Mucosa of descending colon (tissue), 3 donors: ENCODE results near the gene UIMC1. TPM values are rescaled to one million over a fixed set of nuclear protein-coding genes. Genes with fewer than 3 reads are reported as not detected.
"Not testable (repeated sequence)": the region's sequence is repeated elsewhere in the genome, so short reads cannot be mapped to it uniquely, and the experiment has no call there.

Source experiments
- ATAC-seq: fragments of 200-7000 bp; cut with Tn5 transposase; one replicate; pipeline ENCODE4 v1.9.1; 2020; ENCODE audit warnings: mild to moderate bottlenecking, moderate library complexity
- DNase-seq, 3 donors: peaks; one replicate each; pipeline ENCODE4 v3.0.0-alpha.2; 2020
- H3K36me3 ChIP-seq: fragments of 200-600 bp; one replicate; pipeline ENCODE4 v1.8.0; 2021; ENCODE audit warnings: low read depth, mild to moderate bottlenecking
- H3K4me1 ChIP-seq: fragments of 200-600 bp; one replicate; pipeline ENCODE4 v1.8.0; 2021; ENCODE audit warnings: low read depth, mild to moderate bottlenecking
- H3K4me3 ChIP-seq: fragments of 200-600 bp; one replicate; pipeline ENCODE4 v1.8.0; 2021; ENCODE audit warnings: mild to moderate bottlenecking
- H3K9me3 ChIP-seq: fragments of 200-600 bp; one replicate; pipeline ENCODE4 v1.8.0; 2021; ENCODE audit warnings: mild to moderate bottlenecking
- intact Hi-C, 2 donors: fragments of 100-400 bp; cut with DNase I in 1 of 2; cut with micrococcal nuclease in 1 of 2; formaldehyde crosslinking; loops; one replicate each; pipeline versions ENCODE4 v1.11.0 to v1.11.1; 2022; cut with DNase I, micrococcal nuclease
- long read RNA-seq, 2 donors: library from polyadenylated mRNA; unstranded; transcript quantifications; one replicate each; pipeline ENCODE4 v2.0.0, GENCODE V29; 2019 to 2021
- total RNA-seq, 3 donors: library from RNA; stranded (reverse); fragmentation: NEBNext Ultra II Directional in 2 of 3; extraction: Animal tissue kit (Norgen Biotek cat#: 25700) in 2 of 3; gene quantifications; one replicate each; pipeline versions ENCODE4 v1.2.1 to v1.2.4, GENCODE V29; 2021 to 2023
- TF ChIP-seq, protein P1 (sequence below): fragments of 200-600 bp; IDR thresholded peaks from one replicate; pipeline ENCODE4 v1.8.0; 2022; ENCODE audit warnings: antibody characterized with exemption, mild to moderate bottlenecking
- donor health status: DM: no; HTN: no; CAD: no; lungs with moderate emphysema.
- donor health status: DM: no; HTN: no; CAD: no.
- donor health status: DM: no; HTN: yes; CAD: no.

Gene UIMC1
- 10 to 100 TPM; 30.7 to 57.8 (median 33.3) TPM for total RNA-seq
- long read RNA-seq, donor 1, transcript UIMC1-212 (15 exons, 2,502 nt) = major isoform, 18 of 64 reads
- long read RNA-seq, donor 1, partial matches to known transcripts = 1 of 64 reads
- long read RNA-seq, donor 1, other reads (novel, unspliced or antisense) = 43 of 64 reads
- long read RNA-seq, donor 2, partial matches to known transcripts = 5 of 19 reads
- long read RNA-seq, donor 2, other reads (novel, unspliced or antisense) = 10 of 19 reads

DNA sequence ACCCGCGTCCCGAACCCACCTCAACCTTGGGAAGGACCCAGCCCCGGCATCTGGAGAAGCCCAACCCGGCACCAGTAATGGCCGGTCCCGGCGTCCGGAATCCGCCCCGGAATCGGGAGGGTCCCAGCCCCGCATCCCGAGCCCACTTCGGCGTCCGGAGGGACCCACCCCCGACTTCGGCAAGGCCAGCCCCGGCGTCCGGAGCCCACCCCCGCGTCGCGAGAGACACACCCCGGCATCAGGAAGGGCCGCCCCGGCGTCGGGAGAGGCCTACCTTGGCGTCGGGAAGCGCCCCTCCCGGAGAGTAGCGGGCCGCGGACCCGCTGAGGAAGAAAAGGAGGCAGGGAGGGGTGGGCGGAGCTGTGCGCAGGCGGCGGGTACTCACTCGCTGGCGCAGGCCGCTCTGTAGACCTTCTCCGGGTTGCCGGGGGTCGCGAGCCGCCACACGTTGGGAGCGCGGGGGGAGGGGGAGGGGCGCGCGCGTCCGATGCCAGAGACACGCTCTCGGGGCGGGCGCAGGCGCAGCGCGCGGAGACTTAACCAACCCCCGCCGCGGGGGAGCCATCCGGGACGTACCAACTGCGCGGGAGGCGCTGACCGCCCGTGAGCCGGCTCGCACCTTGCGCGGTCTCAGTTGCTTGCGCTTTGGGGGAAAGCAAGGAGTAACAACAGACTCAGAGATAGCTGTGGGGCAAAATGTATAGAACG, at the start of gene UIMC1:
UIMC1 (minus strand) TSS at position 515 of the 708 bp plus-strand sequence. CDS start 24,164 bp downstream, outside the sequence.
- TF ChIP-seq, protein P1, sequence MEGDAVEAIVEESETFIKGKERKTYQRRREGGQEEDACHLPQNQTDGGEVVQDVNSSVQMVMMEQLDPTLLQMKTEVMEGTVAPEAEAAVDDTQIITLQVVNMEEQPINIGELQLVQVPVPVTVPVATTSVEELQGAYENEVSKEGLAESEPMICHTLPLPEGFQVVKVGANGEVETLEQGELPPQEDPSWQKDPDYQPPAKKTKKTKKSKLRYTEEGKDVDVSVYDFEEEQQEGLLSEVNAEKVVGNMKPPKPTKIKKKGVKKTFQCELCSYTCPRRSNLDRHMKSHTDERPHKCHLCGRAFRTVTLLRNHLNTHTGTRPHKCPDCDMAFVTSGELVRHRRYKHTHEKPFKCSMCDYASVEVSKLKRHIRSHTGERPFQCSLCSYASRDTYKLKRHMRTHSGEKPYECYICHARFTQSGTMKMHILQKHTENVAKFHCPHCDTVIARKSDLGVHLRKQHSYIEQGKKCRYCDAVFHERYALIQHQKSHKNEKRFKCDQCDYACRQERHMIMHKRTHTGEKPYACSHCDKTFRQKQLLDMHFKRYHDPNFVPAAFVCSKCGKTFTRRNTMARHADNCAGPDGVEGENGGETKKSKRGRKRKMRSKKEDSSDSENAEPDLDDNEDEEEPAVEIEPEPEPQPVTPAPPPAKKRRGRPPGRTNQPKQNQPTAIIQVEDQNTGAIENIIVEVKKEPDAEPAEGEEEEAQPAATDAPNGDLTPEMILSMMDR = no peak
- peaks cover 11% of the 10 kb centered on the region for H3K4me1 ChIP-seq
- DNase-seq (peak; percentile 94 to 96 (median 94)), ATAC-seq (peak; percentile 97)
- intact Hi-C loops = no loop called here
- no peaks in the 10 kb centered on the region for H3K9me3 ChIP-seq
- no peaks in the 10 kb centered on the region for H3K36me3 ChIP-seq
- H3K4me3 ChIP-seq = peak within 1 kb of the TSS; percentile 85

DNA sequence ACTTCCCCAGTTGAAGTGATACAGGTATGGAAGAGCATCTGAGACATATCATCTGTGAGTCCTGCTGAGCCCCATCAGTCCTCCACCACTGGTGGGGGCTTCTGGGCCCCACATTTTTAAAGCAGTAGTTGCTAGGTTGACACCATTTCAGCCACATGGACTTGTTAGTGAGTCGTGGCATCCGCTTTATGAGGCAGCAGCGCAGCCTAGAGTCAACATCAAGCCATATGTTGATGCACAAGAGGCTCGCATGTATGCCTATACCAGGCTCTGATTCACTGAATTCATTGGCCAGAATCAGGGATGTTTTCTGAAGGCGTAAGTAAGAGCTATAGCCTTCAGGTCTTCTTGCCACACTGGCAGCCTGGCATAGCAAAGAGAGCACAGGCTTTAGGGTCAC, 42.7 kb upstream of the UIMC1 start:
- Histone ChIP-seq H3K4me3 (no peak overlapping the region), H3K36me3 (peaks cover 3% of the 10 kb centered on the region), H3K9me3 (no peaks in the 10 kb centered on the region), H3K4me1 (no peaks in the 10 kb centered on the region)
- DNase-seq (no peak), ATAC-seq (no peak)
- TF ChIP-seq, protein P1 = no peak
- intact Hi-C loops = no loop called here

DNA sequence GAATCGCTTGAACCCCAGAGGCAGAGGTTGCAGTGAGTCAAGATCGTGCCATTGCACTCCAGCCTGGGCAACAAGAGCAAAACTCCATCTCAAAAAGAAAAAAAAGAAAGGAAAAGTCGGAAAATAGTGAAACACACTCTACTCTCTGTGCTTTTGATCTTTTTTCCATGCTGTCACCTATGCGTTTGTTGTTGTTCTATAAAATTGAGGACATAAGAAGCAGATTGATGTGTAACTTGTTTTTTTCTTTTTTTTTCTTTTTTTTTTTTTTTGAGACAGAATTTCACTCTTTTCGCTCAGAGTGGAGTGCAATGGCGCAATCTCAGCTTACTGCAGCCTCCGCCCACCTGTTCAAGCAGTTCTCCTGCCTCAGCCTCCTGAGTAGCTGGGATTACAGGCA, 42.0 kb upstream of the UIMC1 start:
- H3K4me3 ChIP-seq, H3K9me3 ChIP-seq, DNase-seq, intact Hi-C loops, H3K4me1 ChIP-seq, H3K36me3 ChIP-seq, ATAC-seq: not testable (repeated sequence)

DNA sequence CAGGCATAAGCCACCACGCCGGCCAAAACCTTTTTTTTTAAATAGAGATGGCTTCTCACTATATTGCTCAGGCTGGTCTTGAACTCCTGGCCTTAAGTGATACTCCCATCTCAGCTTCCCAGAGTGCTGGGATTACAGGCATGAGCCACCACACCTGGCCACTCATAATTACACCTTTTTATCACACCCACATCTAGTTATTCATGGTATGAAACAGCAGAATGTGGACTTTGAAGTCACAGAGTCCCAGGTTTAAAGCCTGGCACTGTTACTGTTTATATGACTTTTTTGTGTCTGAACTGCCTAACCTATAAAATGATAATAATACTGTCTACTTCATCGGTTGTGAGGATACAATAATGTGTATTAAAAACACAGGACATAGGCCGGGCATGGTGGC, 39.1 kb upstream of the UIMC1 start:
- peak; percentile 97 for ATAC-seq
- Histone ChIP-seq H3K4me1 (no peaks in the 10 kb centered on the region), H3K4me3 (no peak overlapping the region), H3K9me3 (no peaks in the 10 kb centered on the region), H3K36me3 (no peaks in the 10 kb centered on the region)
- intact Hi-C loops = no loop called here
- TF ChIP-seq, protein P1 = no peak
- DNase-seq = peak in 1 of 3 donors; percentile 56

DNA sequence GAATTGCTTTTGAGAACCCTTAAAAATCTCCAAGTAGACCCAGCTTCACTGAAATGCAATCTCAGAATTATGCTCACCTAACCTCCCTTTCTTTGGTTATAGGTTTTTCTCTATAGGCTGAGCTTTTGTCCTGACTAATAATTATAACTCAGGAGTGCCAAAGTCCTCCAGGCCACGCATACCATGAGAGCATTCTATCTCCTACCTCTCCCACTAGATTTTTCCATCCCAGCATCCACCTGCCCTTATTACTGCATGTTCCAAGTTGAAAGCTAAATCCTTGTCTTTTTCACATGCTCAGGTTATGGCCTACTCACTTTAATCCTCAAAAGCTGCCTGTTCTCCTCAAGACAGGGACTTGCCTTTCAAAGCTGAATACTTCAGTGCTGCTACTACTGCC, 38.1 kb upstream of the UIMC1 start:
- TF ChIP-seq, protein P1 = no peak
- Histone ChIP-seq H3K36me3 (no peaks in the 10 kb centered on the region), H3K4me3 (no peak overlapping the region), H3K4me1 (no peaks in the 10 kb centered on the region), H3K9me3 (no peaks in the 10 kb centered on the region)
- no peak for DNase-seq
- intact Hi-C loops = no loop called here
- no peak for ATAC-seq

DNA sequence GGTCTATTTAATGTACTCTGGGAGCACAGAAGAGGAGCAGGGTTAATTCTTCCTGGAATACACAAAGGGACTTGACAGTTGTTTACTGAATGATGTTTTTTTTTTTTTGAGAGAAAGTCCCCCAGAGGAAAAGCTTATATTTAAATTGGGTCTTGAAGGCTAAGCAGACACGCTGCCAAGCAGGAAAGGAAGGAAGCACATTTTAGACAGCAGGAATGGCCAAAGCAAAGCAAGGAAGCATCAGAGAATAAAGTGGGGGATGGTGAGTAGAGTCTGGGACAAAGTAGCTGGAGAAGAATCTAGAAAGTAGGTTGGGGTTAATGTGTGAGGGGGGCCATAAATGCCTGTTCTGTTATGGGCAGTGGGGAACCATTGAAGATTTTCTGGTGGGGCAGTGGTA, 37.4 kb upstream of the UIMC1 start:
- no peak for ATAC-seq
- Histone ChIP-seq H3K4me3 (no peak overlapping the region), H3K4me1 (no peaks in the 10 kb centered on the region), H3K9me3 (no peaks in the 10 kb centered on the region), H3K36me3 (no peaks in the 10 kb centered on the region)
- DNase-seq = no peak
- intact Hi-C loops = no loop called here
- TF ChIP-seq, protein P1 = no peak
